Activated B cell treated with CpG ODN at 0.5 μM for 24 hours (primary cell): ENCODE data around the gene SH3RF3. TPM values are rescaled to one million over a fixed set of nuclear protein-coding genes. Genes with fewer than 3 reads are reported as not detected.

ENCODE experiments used
- ATAC-seq: fragments of 200-7000 bp; cut with Tn5 transposase; one replicate; pipeline ENCODE4 v1.10.0; 2021; ENCODE audit warnings: low read depth, mild to moderate bottlenecking, moderate library complexity
- CTCF ChIA-PET: fragments of 350-600 bp; sonication (Branson Sonifier 250); formaldehyde crosslinking; loops from one replicate; lab custom pipeline; 2021; ENCODE audit warnings: antibody characterized with exemption; lab: Charles Lee
- POLR2A ChIA-PET: fragments of 350-600 bp; sonication (Branson Sonifier 250); formaldehyde crosslinking; loops from one replicate; lab custom pipeline; 2021; ENCODE audit warnings: antibody characterized with exemption; lab: Charles Lee
- DNase-seq: peaks from one replicate; pipeline ENCODE4 v3.0.0; 2022
- H3K27ac Mint-ChIP-seq: one replicate; pipeline ENCODE4 v1.8.0; 2020; ENCODE audit warnings: mixed read lengths
- H3K27me3 Mint-ChIP-seq: one replicate; pipeline ENCODE4 v1.8.0; 2021; ENCODE audit warnings: mixed read lengths
- H3K36me3 Mint-ChIP-seq: one replicate; pipeline ENCODE4 v1.8.0; 2021; ENCODE audit warnings: low read depth, mixed read lengths
- H3K4me1 Mint-ChIP-seq: one replicate; pipeline ENCODE4 v1.8.0; 2021; ENCODE audit warnings: mixed read lengths
- H3K4me3 Mint-ChIP-seq: one replicate; pipeline ENCODE4 v1.8.0; 2020; ENCODE audit warnings: mild to moderate bottlenecking, mixed read lengths
- H3K9me3 Mint-ChIP-seq: one replicate; pipeline ENCODE4 v1.8.0; 2020; ENCODE audit warnings: mixed read lengths
- CTCF ChIP-seq: fragments of 200-600 bp; IDR thresholded peaks from one replicate; pipeline ENCODE4 v1.8.0; 2022; ENCODE audit warnings: antibody characterized with exemption, mild to moderate bottlenecking
- intact Hi-C: fragments of 100-400 bp; cut with micrococcal nuclease; formaldehyde crosslinking; loops from one replicate; pipeline ENCODE4 v1.15.1; 2024
- total RNA-seq: library from RNA; stranded (reverse); gene quantifications from 2 replicates; pipeline ENCODE4 v1.2.3, GENCODE V29; 2022

SH3RF3 gene
- total RNA-seq, 1 donor from 2014 or later: 0.09 TPM

GRCh38 chr2:109311771-109312170, 182.8 kb downstream of the SH3RF3 start:
- POLR2A ChIA-PET: no interaction called here
- H3K27ac Mint-ChIP-seq: no peak overlapping the region
- H3K9me3 Mint-ChIP-seq: peaks cover 2% of the 10 kb centered on the region
- no peak for TF ChIP-seq CTCF
- DNase-seq (no peak), ATAC-seq (no peak)
- CTCF ChIA-PET: no interaction called here
- H3K4me1 Mint-ChIP-seq: no peaks in the 10 kb centered on the region
- H3K27me3 Mint-ChIP-seq: no peaks in the 10 kb centered on the region
- intact Hi-C loops: no loop called here
- no peaks in the 10 kb centered on the region for H3K36me3 Mint-ChIP-seq
- no peak overlapping the region for H3K4me3 Mint-ChIP-seq

GRCh38 chr2:109312902-109313301, 183.9 kb downstream of the SH3RF3 start:
- no peaks in the 10 kb centered on the region for H3K36me3 Mint-ChIP-seq
- H3K4me3 Mint-ChIP-seq: no peak overlapping the region
- H3K27me3 Mint-ChIP-seq: no peaks in the 10 kb centered on the region
- ATAC-seq (no peak), DNase-seq (no peak)
- POLR2A ChIA-PET: no interaction called here
- H3K4me1 Mint-ChIP-seq: no peaks in the 10 kb centered on the region
- H3K9me3 Mint-ChIP-seq: peaks cover 2% of the 10 kb centered on the region
- H3K27ac Mint-ChIP-seq: no peak overlapping the region
- CTCF ChIA-PET: no interaction called here
- TF ChIP-seq CTCF: no peak
- intact Hi-C loops: no loop called here

GRCh38 chr2:109313343-109313742, 184.3 kb downstream of the SH3RF3 start:
- ATAC-seq (no peak), DNase-seq (no peak)
- CTCF ChIA-PET: no interaction called here
- peaks cover 2% of the 10 kb centered on the region for H3K9me3 Mint-ChIP-seq
- H3K4me3 Mint-ChIP-seq: no peak overlapping the region
- H3K4me1 Mint-ChIP-seq: no peaks in the 10 kb centered on the region
- H3K36me3 Mint-ChIP-seq: no peaks in the 10 kb centered on the region
- POLR2A ChIA-PET: no interaction called here
- intact Hi-C loops: no loop called here
- H3K27ac Mint-ChIP-seq: no peak overlapping the region
- no peak for TF ChIP-seq CTCF
- H3K27me3 Mint-ChIP-seq: no peaks in the 10 kb centered on the region

GRCh38 chr2:109316091-109316490, 187.1 kb downstream of the SH3RF3 start:
- no peak for ATAC-seq
- no peak for TF ChIP-seq CTCF
- Mint-ChIP-seq H3K27ac (no peak overlapping the region), H3K27me3 (peaks cover 9% of the 10 kb centered on the region), H3K4me1 (peaks cover 6% of the 10 kb centered on the region), H3K4me3 (no peak overlapping the region), H3K9me3 (no peaks in the 10 kb centered on the region), H3K36me3 (no peaks in the 10 kb centered on the region)
- DNase-seq: no peak
- intact Hi-C loops: no loop called here
- ChIA-PET POLR2A (no interaction called here), CTCF (no interaction called here)

GRCh38 chr2:109317471-109318095, 188.6 kb downstream of the SH3RF3 start:
- intact Hi-C loops: no loop called here
- peaks cover 9% of the 10 kb centered on the region for H3K27me3 Mint-ChIP-seq
- no peaks in the 10 kb centered on the region for H3K9me3 Mint-ChIP-seq
- CTCF ChIA-PET: no interaction called here
- ATAC-seq (no peak), DNase-seq (no peak)
- no peak overlapping the region for H3K27ac Mint-ChIP-seq
- H3K4me3 Mint-ChIP-seq: no peak overlapping the region
- peaks cover 6% of the 10 kb centered on the region for H3K4me1 Mint-ChIP-seq
- POLR2A ChIA-PET: no interaction called here
- no peaks in the 10 kb centered on the region for H3K36me3 Mint-ChIP-seq
- TF ChIP-seq CTCF: no peak
